Stimulated activated effector memory CD8-positive, alpha-beta T cell treated with anti-CD3 and anti-CD28 coated beads, Interleukin-12 subunit alpha, Interleukin-12 subunit beta, amount 100 ng/mL, for 72 hours (primary cell): ENCODE results near the gene KIR3DL2.
"Not testable (repeated sequence)": the region's sequence is repeated elsewhere in the genome, so short reads cannot be mapped to it uniquely, and the experiment has no call there.

Experiments used
- ATAC-seq: fragments of 150-1000 bp; cut with Tn5 transposase; 2 replicates; pipeline ENCODE4 v1.10.0; 2021
- DNase-seq, 2 donors: peaks; one replicate each; pipeline ENCODE4 v3.0.0; 2021 to 2022; ENCODE audit warnings: low spot score in 2 of 2
- H3K27ac Mint-ChIP-seq: one replicate; pipeline ENCODE4 v1.8.0; 2022; ENCODE audit warnings: mild to moderate bottlenecking, mixed read lengths
- H3K36me3 Mint-ChIP-seq: one replicate; pipeline ENCODE4 v1.8.0; 2022; ENCODE audit warnings: mild to moderate bottlenecking, mixed read lengths
- H3K4me1 Mint-ChIP-seq: one replicate; pipeline ENCODE4 v1.8.0; 2022; ENCODE audit warnings: mixed read lengths
- H3K4me3 Mint-ChIP-seq: one replicate; pipeline ENCODE4 v1.8.0; 2022; ENCODE audit warnings: mild to moderate bottlenecking, mixed read lengths
- H3K9me3 Mint-ChIP-seq: one replicate; pipeline ENCODE4 v1.8.0; 2022; ENCODE audit warnings: mixed read lengths

KIR3DL2 gene

GRCh38 chr19:54850061-54850640 lies at the start of gene KIR3DL2:
KIR3DL2 (plus strand) TSS chr19:54850443; CDS start chr19:54850476, 33 bp downstream.
- not testable (repeated sequence) for H3K4me1 Mint-ChIP-seq, DNase-seq, H3K9me3 Mint-ChIP-seq, ATAC-seq, H3K27ac Mint-ChIP-seq, H3K36me3 Mint-ChIP-seq
- peak within 1 kb of the TSS; percentile 24 for H3K4me3 Mint-ChIP-seq

- peak in 1 of 2 donors; percentile 67 for DNase-seq
- Mint-ChIP-seq H3K36me3 (no peaks in the 10 kb centered on the region), H3K27ac (peak within 1 kb of the TSS; percentile 18), H3K9me3 (peaks cover 2% of the 10 kb centered on the region), H3K4me1 (peaks cover 7% of the 10 kb centered on the region), H3K4me3 (peak within 1 kb of the TSS; percentile 30)
- peak; percentile 75 for ATAC-seq
These were observed 46.8 kb upstream of the KIR3DL2 start, which contains the start of gene KIR2DL4 for GRCh38 chr19:54803410-54803809. KIR2DL4 (plus strand) TSS chr19:54803610; CDS start chr19:54803652, 42 bp downstream.

- DNase-seq (no peak), ATAC-seq (peak; percentile 31)
- Mint-ChIP-seq H3K27ac (no peak overlapping the region), H3K4me3 (peak overlapping the region; percentile 30), H3K9me3 (peaks cover 2% of the 10 kb centered on the region), H3K36me3 (no peaks in the 10 kb centered on the region), H3K4me1 (peaks cover 7% of the 10 kb centered on the region)
These were observed 46.1 kb upstream of the KIR3DL2 start for GRCh38 chr19:54804101-54804500.

- H3K4me3 Mint-ChIP-seq, result no peak overlapping the region
- H3K36me3 Mint-ChIP-seq, result no peaks in the 10 kb centered on the region
- peaks cover 7% of the 10 kb centered on the region for H3K4me1 Mint-ChIP-seq
- ATAC-seq, result no peak
- no peak overlapping the region for H3K27ac Mint-ChIP-seq
- peaks cover 2% of the 10 kb centered on the region for H3K9me3 Mint-ChIP-seq
- DNase-seq, result no peak
These were observed 45.7 kb upstream of the KIR3DL2 start for GRCh38 chr19:54804571-54804970.

GRCh38 chr19:54805665-54806515 lies 44.4 kb upstream of the KIR3DL2 start:
- Mint-ChIP-seq H3K9me3 (peaks cover 8% of the 10 kb centered on the region), H3K4me3 (no peak overlapping the region), H3K36me3 (no peaks in the 10 kb centered on the region), H3K27ac (no peak overlapping the region), H3K4me1 (peaks cover 7% of the 10 kb centered on the region)
- ATAC-seq (no peak), DNase-seq (no peak)

GRCh38 chr19:54806516-54806838 lies 43.8 kb upstream of the KIR3DL2 start:
- H3K27ac Mint-ChIP-seq, result no peak overlapping the region
- no peak overlapping the region for H3K4me3 Mint-ChIP-seq
- H3K4me1 Mint-ChIP-seq, result peaks cover 7% of the 10 kb centered on the region

GRCh38 chr19:54814571-54814970 lies 35.7 kb upstream of the KIR3DL2 start:
- H3K36me3 Mint-ChIP-seq, ATAC-seq, H3K27ac Mint-ChIP-seq, H3K4me1 Mint-ChIP-seq, DNase-seq, H3K4me3 Mint-ChIP-seq: not testable (repeated sequence)
- H3K9me3 Mint-ChIP-seq, result peaks cover 12% of the 10 kb centered on the region

More at GRCh38 chr19:54806516-54806838, 43.8 kb upstream of the KIR3DL2 start:
- Mint-ChIP-seq H3K36me3 (no peaks in the 10 kb centered on the region), H3K9me3 (peaks cover 8% of the 10 kb centered on the region)
- ATAC-seq, result no peak
- no peak for DNase-seq

GRCh38 chr19:54816251-54816650 lies 34.0 kb upstream of the KIR3DL2 start, which contains the start of gene KIR3DL1:
KIR3DL1 (plus strand) TSS chr19:54816468.
- H3K4me3 Mint-ChIP-seq, result peak within 1 kb of the TSS; percentile 51
- not testable (repeated sequence) for ATAC-seq, H3K36me3 Mint-ChIP-seq, DNase-seq, H3K9me3 Mint-ChIP-seq, H3K4me1 Mint-ChIP-seq, H3K27ac Mint-ChIP-seq

- Mint-ChIP-seq H3K27ac (no peak overlapping the region), H3K4me3 (no peak overlapping the region), H3K4me1 (no peaks in the 10 kb centered on the region), H3K9me3 (no peaks in the 10 kb centered on the region), H3K36me3 (no peaks in the 10 kb centered on the region)
- ATAC-seq (no peak), DNase-seq (no peak)
These were observed 32.3 kb upstream of the KIR3DL2 start for GRCh38 chr19:54817670-54818536.

GRCh38 chr19:54824416-54824815 lies 25.8 kb upstream of the KIR3DL2 start:
- not testable (repeated sequence) for H3K4me1 Mint-ChIP-seq, H3K36me3 Mint-ChIP-seq, H3K9me3 Mint-ChIP-seq, H3K27ac Mint-ChIP-seq, H3K4me3 Mint-ChIP-seq, DNase-seq, ATAC-seq

GRCh38 chr19:54825326-54825725 lies 24.9 kb upstream of the KIR3DL2 start:
- not testable (repeated sequence) for H3K36me3 Mint-ChIP-seq, H3K4me1 Mint-ChIP-seq, H3K27ac Mint-ChIP-seq, ATAC-seq, DNase-seq, H3K4me3 Mint-ChIP-seq, H3K9me3 Mint-ChIP-seq

GRCh38 chr19:54828064-54828463 lies 22.2 kb upstream of the KIR3DL2 start:
- not testable (repeated sequence) for H3K9me3 Mint-ChIP-seq, ATAC-seq, H3K4me1 Mint-ChIP-seq, DNase-seq, H3K27ac Mint-ChIP-seq, H3K36me3 Mint-ChIP-seq, H3K4me3 Mint-ChIP-seq

- not testable (repeated sequence) for H3K27ac Mint-ChIP-seq, H3K9me3 Mint-ChIP-seq, H3K36me3 Mint-ChIP-seq, H3K4me1 Mint-ChIP-seq, ATAC-seq, DNase-seq, H3K4me3 Mint-ChIP-seq
These were observed 17.7 kb upstream of the KIR3DL2 start, which contains the start of gene KIR2DS4 for GRCh38 chr19:54832496-54832895. KIR2DS4 (plus strand) TSS chr19:54832676.

GRCh38 chr19:54835126-54835525 lies 15.1 kb upstream of the KIR3DL2 start:
- not testable (repeated sequence) for H3K27ac Mint-ChIP-seq, ATAC-seq, DNase-seq, H3K4me1 Mint-ChIP-seq, H3K4me3 Mint-ChIP-seq, H3K36me3 Mint-ChIP-seq, H3K9me3 Mint-ChIP-seq

- H3K27ac Mint-ChIP-seq, H3K4me3 Mint-ChIP-seq, DNase-seq, ATAC-seq, H3K9me3 Mint-ChIP-seq, H3K36me3 Mint-ChIP-seq, H3K4me1 Mint-ChIP-seq: not testable (repeated sequence)
These were observed 12.7 kb upstream of the KIR3DL2 start for GRCh38 chr19:54837522-54837921.
